H9 (cell line): ENCODE measurements around the gene TMPRSS7. TPM values are rescaled to one million over a fixed set of nuclear protein-coding genes. Genes with fewer than 3 reads are reported as not detected.

Experiments
- DNase-seq: peaks from one replicate; pipeline ENCODE4 v3.0.0-alpha.2; 2017
- H2AFZ ChIP-seq: one replicate; pipeline ENCODE4 v1.6.1; 2013; ENCODE audit warnings: mild to moderate bottlenecking, low read length, control low read depth, moderate library complexity
- H2AK5ac ChIP-seq: 2 replicates; pipeline ENCODE4 v1.6.1; 2013; ENCODE audit warnings: low read length, control low read depth, mixed read lengths; ENCODE audit not compliant: insufficient read length
- H2BK120ac ChIP-seq: one replicate; pipeline ENCODE4 v1.6.1; 2013; ENCODE audit warnings: low read depth, mild to moderate bottlenecking, low read length, control low read depth, inconsistent platforms; ENCODE audit not compliant: poor library complexity, severe bottlenecking
- H2BK12ac ChIP-seq: 2 replicates; pipeline ENCODE4 v1.6.1; 2013; ENCODE audit warnings: low read length, control low read depth, mixed read lengths, low read depth; ENCODE audit not compliant: insufficient read length
- H2BK15ac ChIP-seq: 2 replicates; pipeline ENCODE4 v1.6.1; 2013; ENCODE audit warnings: low read depth, low read length, control low read depth
- H2BK20ac ChIP-seq: one replicate; pipeline ENCODE4 v1.6.1; 2013; ENCODE audit warnings: low read depth, mild to moderate bottlenecking, low read length, control low read depth, inconsistent platforms; ENCODE audit not compliant: poor library complexity, severe bottlenecking
- H2BK5ac ChIP-seq: 2 replicates; pipeline ENCODE4 v1.6.1; 2013; ENCODE audit warnings: low read length, control low read depth, mixed read lengths; ENCODE audit not compliant: insufficient read length
- H3K14ac ChIP-seq: 2 replicates; pipeline ENCODE4 v1.6.1; 2013; ENCODE audit warnings: low read length, control low read depth; ENCODE audit not compliant: insufficient read depth
- H3K18ac ChIP-seq: 2 replicates; pipeline ENCODE4 v1.6.1; 2013; ENCODE audit warnings: low read depth, mild to moderate bottlenecking, mixed read lengths, low read length, control low read depth; ENCODE audit not compliant: insufficient read length
- H3K23ac ChIP-seq: 2 replicates; pipeline ENCODE4 v1.6.1; 2013; ENCODE audit warnings: low read length, control low read depth, mixed read lengths, low read depth; ENCODE audit not compliant: insufficient read length
- H3K23me2 ChIP-seq: 2 replicates; pipeline ENCODE4 v1.6.1; 2013; ENCODE audit warnings: low read depth, mild to moderate bottlenecking, mixed read lengths, low read length, control low read depth; ENCODE audit not compliant: insufficient read length, poor library complexity, severe bottlenecking
- H3K27ac ChIP-seq: 2 replicates; pipeline ENCODE4 v1.5.1; 2013; ENCODE audit warnings: low read length, control low read depth, mixed read lengths, low read depth; ENCODE audit not compliant: insufficient read length
- H3K27me3 ChIP-seq: 2 replicates; pipeline ENCODE4 v1.6.1; 2013; ENCODE audit warnings: low read length, control low read depth, inconsistent platforms; ENCODE audit not compliant: insufficient read depth
- H3K4ac ChIP-seq: 2 replicates; pipeline ENCODE4 v1.6.1; 2013; ENCODE audit warnings: low read depth, mild to moderate bottlenecking, control low read depth, inconsistent platforms, low read length, moderate library complexity
- H3K4me1 ChIP-seq: 2 replicates; pipeline ENCODE4 v1.6.1; 2013; ENCODE audit warnings: low read length, control low read depth, inconsistent platforms; ENCODE audit not compliant: insufficient read depth
- H3K4me2 ChIP-seq: 2 replicates; pipeline ENCODE4 v1.6.1; 2013; ENCODE audit warnings: low read length, control low read depth, mixed read lengths; ENCODE audit not compliant: insufficient read length, insufficient read depth
- H3K56ac ChIP-seq: 2 replicates; pipeline ENCODE4 v1.6.1; 2013; ENCODE audit warnings: low read depth, mild to moderate bottlenecking, mixed read lengths, low read length, control low read depth; ENCODE audit not compliant: insufficient read length
- H3K79me1 ChIP-seq: 2 replicates; pipeline ENCODE4 v1.6.1; 2013; ENCODE audit warnings: low read depth, mild to moderate bottlenecking, moderate library complexity, low read length, control low read depth, inconsistent platforms; ENCODE audit not compliant: insufficient read depth, poor library complexity, severe bottlenecking
- H3K79me2 ChIP-seq: 2 replicates; pipeline ENCODE4 v1.6.1; 2013; ENCODE audit warnings: low read length, control low read depth, inconsistent platforms; ENCODE audit not compliant: insufficient read depth
- H3K9ac ChIP-seq: 2 replicates; pipeline ENCODE4 v1.6.1; 2013; ENCODE audit warnings: low read length, control low read depth, mixed read lengths; ENCODE audit not compliant: insufficient read length; ENCODE audit errors: extremely low read depth
- H3K9me3 ChIP-seq: one replicate; pipeline ENCODE4 v1.6.1; 2013; ENCODE audit warnings: low read depth, low read length, inconsistent platforms; ENCODE audit not compliant: control insufficient read depth
- H3T11ph ChIP-seq: one replicate; pipeline ENCODE4 v1.6.1; 2013; ENCODE audit warnings: mild to moderate bottlenecking, low read length, control low read depth, inconsistent platforms
- H4K20me1 ChIP-seq: one replicate; pipeline ENCODE4 v1.6.1; 2013; ENCODE audit not compliant: control insufficient read depth, insufficient read length, insufficient read depth
- H4K5ac ChIP-seq: 2 replicates; pipeline ENCODE4 v1.6.1; 2013; ENCODE audit warnings: low read depth, mild to moderate bottlenecking, mixed read lengths, low read length, control low read depth; ENCODE audit not compliant: insufficient read length
- H4K8ac ChIP-seq: replicated peaks from 2 replicates; pipeline ENCODE4 v1.6.1; 2013; ENCODE audit warnings: low read length, control low read depth, mixed read lengths, low read depth; ENCODE audit not compliant: insufficient read length
- H4K91ac ChIP-seq: 2 replicates; pipeline ENCODE4 v1.6.1; 2013; ENCODE audit warnings: low read depth, mild to moderate bottlenecking, moderate library complexity, mixed read lengths, low read length, control low read depth; ENCODE audit not compliant: insufficient read length
- H3K27ac Mint-ChIP-seq, 3 experiments: 2 replicates in 2 of 3; 3 replicates in 1 of 3; pipeline ENCODE4 v1.8.0; 2020 to 2021; ENCODE audit warnings: mixed read lengths in 3 of 3, mild to moderate bottlenecking in 1 of 3, moderate library complexity in 1 of 3
- H3K27me3 Mint-ChIP-seq: 2 replicates; pipeline ENCODE4 v1.8.0; 2021; ENCODE audit warnings: low read depth, mild to moderate bottlenecking, moderate library complexity, mixed read lengths
- H3K36me3 Mint-ChIP-seq, 3 experiments: 2 replicates in 2 of 3; 3 replicates in 1 of 3; pipeline ENCODE4 v1.8.0; 2020 to 2021; ENCODE audit warnings: low read depth in 3 of 3, mixed read lengths in 3 of 3; ENCODE audit not compliant: insufficient read depth in 1 of 3
- H3K4me1 Mint-ChIP-seq, 2 experiments: 2 replicates each; pipeline ENCODE4 v1.8.0; 2020; ENCODE audit warnings: mixed read lengths in 2 of 2
- H3K4me3 Mint-ChIP-seq, 2 experiments: 2 replicates in 1 of 2; 3 replicates in 1 of 2; pipeline ENCODE4 v1.8.0; 2020 to 2021; ENCODE audit warnings: mild to moderate bottlenecking in 2 of 2, mixed read lengths in 2 of 2, moderate library complexity in 1 of 2
- H3K9me3 Mint-ChIP-seq, 2 experiments: 2 replicates in 1 of 2; 3 replicates in 1 of 2; pipeline ENCODE4 v1.8.0; 2020; ENCODE audit warnings: mild to moderate bottlenecking in 2 of 2, mixed read lengths in 2 of 2, moderate library complexity in 1 of 2
- CTCF ChIP-seq: fragments of 200-600 bp; sonication (generic); conservative IDR thresholded peaks from 3 replicates; pipeline ENCODE4 v1.8.0; 2021; ENCODE audit warnings: antibody characterized with exemption, mild to moderate bottlenecking
- WGBS: extraction: QIAGEN DNeasy Blood & Tissue Kit; methylation state at CpG from one replicate; pipeline ENCODE4 v1.1.7; 2013; ENCODE audit warnings: missing lambda C conversion rate, low lambda C conversion rate, mixed read lengths; ENCODE audit not compliant: insufficient read length; ENCODE audit errors: extremely low coverage; 5-methylcytosine and 5-hydroxymethylcytosine counted together
- total RNA-seq: library from RNA; stranded (reverse); gene quantifications from 2 replicates; pipeline ENCODE4 v1.2.1, GENCODE V29; 2021

The TMPRSS7 gene
- total RNA-seq, 1 experiment from 2014 or later: not detected

- Histone ChIP-seq H3K9me3 (no peaks in the 10 kb centered on the region), H2BK120ac (no peak overlapping the region), H3K56ac (no peak overlapping the region), H3K4ac (no peak overlapping the region), H2BK20ac (no peak overlapping the region), H3K79me2 (no peaks in the 10 kb centered on the region), H3K9ac (peak overlapping the region; percentile 20), H2AFZ (no peak overlapping the region), H4K8ac (no peak overlapping the region), H3K4me2 (peak overlapping the region; percentile 62), H3K23me2 (peaks cover 15% of the 10 kb centered on the region), H3K4me1 (0 out of 2 replicates have a peak, but pooled peaks cover 7% of the 10 kb centered on the region), H3T11ph (no peak overlapping the region), H3K79me1 (no peaks in the 10 kb centered on the region), H2BK15ac (no peak overlapping the region), H2AK5ac (no peak overlapping the region), H3K14ac (peak overlapping the region; percentile 59), H3K23ac (no peak overlapping the region), H4K20me1 (no peaks in the 10 kb centered on the region), H2BK5ac (no peak overlapping the region), H4K5ac (no peak overlapping the region), H3K27ac (no peak overlapping the region), H2BK12ac (no peak overlapping the region), H4K91ac (no peak overlapping the region), H3K27me3 (no peaks in the 10 kb centered on the region), H3K18ac (no peak overlapping the region)
- H3K36me3 Mint-ChIP-seq: peaks cover 0 to 8% (median 0%) of the 10 kb centered on the region in 3 experiments; a peak in 3 of 7 replicates
- no peaks in the 10 kb centered on the region for H3K9me3 Mint-ChIP-seq
- WGBS: no CpG with 5 or more reads among the region's 19 CpGs
- H3K4me3 Mint-ChIP-seq: peak overlapping the region; percentile 89 to 91
- peak overlapping the region in 2 of 3 experiments; percentile 32 to 79; a peak in 4 of 7 replicates for H3K27ac Mint-ChIP-seq
- TF ChIP-seq CTCF: no peak
- H3K27me3 Mint-ChIP-seq: peaks cover 28% of the 10 kb centered on the region
- H3K4me1 Mint-ChIP-seq: peaks cover 32 to 51% of the 10 kb centered on the region in 2 experiments
- DNase-seq: no peak
Measured at GRCh38 chr3:111999484-112000324, 34.8 kb upstream of the TMPRSS7 start.
